GM12865 (cell line): Measurements from ENCODE around the gene UST.

ENCODE experiments used
- DNase-seq: peaks from one replicate; pipeline ENCODE4 v3.0.0; 2010; ENCODE audit warnings: low read depth
- H3K4me3 ChIP-seq: 2 replicates; pipeline ENCODE4 v1.5.1; 2011; ENCODE audit warnings: mild to moderate bottlenecking, low read depth, low read length, control low read depth
- TF ChIP-seq, protein P1 (sequence below): IDR thresholded peaks from 2 replicates; pipeline ENCODE4 v1.5.1; 2011; ENCODE audit warnings: low read length, control low read depth, low read depth, inconsistent platforms; ENCODE audit not compliant: insufficient read depth; ENCODE audit errors: missing control alignments

Gene UST

DNA sequence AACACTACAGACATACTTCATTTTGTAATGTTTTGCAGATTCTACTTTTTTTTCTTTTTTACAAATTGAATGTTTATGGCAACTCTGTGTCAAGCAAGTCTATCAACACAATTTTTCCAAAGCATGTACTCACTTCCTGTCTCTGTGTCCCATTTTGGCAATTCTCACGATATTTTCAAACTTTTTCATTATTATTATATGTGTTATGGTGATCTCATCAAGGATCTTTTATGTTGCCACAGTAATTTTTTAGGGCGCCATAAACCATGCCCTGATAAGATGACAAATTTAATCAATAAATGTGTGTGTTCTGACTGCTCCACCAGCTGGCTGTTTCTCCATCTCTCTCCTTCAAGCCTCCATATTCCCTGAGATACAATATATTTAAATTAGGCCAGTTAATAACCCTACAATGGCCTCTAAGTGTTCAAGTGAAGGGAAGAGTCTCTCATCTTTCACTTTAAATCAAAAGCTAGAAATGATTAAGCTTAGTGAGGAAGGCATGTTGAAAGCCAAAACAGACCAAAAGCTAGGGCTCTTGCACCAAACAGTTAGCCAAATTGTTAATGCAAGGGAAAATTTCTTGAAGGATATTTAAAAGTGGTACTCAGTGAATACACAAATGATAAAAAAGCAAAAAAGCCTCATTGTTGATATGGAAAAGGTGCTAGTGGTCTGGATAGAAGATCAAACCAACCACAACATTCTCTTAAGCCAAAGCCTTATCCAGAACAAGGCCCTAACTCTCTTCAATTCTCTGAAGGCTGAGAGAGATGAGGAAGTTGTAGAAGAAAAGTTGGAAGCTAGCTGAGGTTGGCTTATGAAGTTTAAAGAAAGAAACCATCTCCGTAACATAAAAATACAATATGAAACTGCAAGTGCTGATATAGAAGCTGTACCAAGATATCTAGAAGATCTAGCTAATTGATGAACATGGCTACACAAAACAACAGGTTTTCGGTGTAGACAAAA is 376.3 kb downstream of the UST start:
- no peak overlapping the region for H3K4me3 ChIP-seq
- TF ChIP-seq, protein P1, sequence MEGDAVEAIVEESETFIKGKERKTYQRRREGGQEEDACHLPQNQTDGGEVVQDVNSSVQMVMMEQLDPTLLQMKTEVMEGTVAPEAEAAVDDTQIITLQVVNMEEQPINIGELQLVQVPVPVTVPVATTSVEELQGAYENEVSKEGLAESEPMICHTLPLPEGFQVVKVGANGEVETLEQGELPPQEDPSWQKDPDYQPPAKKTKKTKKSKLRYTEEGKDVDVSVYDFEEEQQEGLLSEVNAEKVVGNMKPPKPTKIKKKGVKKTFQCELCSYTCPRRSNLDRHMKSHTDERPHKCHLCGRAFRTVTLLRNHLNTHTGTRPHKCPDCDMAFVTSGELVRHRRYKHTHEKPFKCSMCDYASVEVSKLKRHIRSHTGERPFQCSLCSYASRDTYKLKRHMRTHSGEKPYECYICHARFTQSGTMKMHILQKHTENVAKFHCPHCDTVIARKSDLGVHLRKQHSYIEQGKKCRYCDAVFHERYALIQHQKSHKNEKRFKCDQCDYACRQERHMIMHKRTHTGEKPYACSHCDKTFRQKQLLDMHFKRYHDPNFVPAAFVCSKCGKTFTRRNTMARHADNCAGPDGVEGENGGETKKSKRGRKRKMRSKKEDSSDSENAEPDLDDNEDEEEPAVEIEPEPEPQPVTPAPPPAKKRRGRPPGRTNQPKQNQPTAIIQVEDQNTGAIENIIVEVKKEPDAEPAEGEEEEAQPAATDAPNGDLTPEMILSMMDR = no peak
- DNase-seq = no peak

DNA sequence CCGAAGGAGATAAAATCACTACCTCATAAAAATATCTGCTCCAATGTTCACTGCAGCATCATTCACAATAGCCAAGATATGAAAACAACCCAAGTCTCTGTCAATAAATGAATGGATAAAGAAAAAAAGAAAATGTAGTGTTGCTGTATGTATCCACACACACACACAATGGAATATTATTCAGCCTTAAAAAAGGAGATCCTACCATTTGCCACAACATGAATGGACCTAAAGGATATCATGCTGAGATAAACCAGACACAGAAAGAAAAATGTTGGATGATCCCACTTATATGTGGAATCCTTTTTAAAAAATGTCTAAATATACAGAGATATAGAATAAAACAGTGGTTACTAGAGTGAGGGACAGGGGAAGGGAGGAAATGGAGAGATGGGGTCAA is 378.5 kb downstream of the UST start:
- no peak for DNase-seq
- TF ChIP-seq, protein P1 = no peak
- H3K4me3 ChIP-seq = no peak overlapping the region
